GM21723 (cell line): ENCODE data around the gene MANEAL.

Experiments
- ATAC-seq: cut with Tn5 transposase; IDR thresholded peaks from one replicate; pipeline ENCODE4 v1.9.1; 2021; ENCODE audit warnings: mild to moderate bottlenecking, moderate library complexity; ENCODE audit not compliant: unreplicated experiment

Gene MANEAL

GRCh38 chr1:37824001-37824400 lies 30.4 kb downstream of the MANEAL start:
- ATAC-seq = no peak

- no peak for ATAC-seq
Observed at GRCh38 chr1:37825506-37825905, 31.9 kb downstream of the MANEAL start.

GRCh38 chr1:37828410-37829074 lies 34.9 kb downstream of the MANEAL start:
- ATAC-seq = no peak

GRCh38 chr1:37831109-37831508 lies 37.5 kb downstream of the MANEAL start:
- no peak for ATAC-seq

GRCh38 chr1:37831809-37832208 lies 38.2 kb downstream of the MANEAL start:
- ATAC-seq = no peak

GRCh38 chr1:37836788-37837187 lies 43.1 kb downstream of the MANEAL start:
- no peak for ATAC-seq

GRCh38 chr1:37839676-37840075 lies 46.0 kb downstream of the MANEAL start:
- ATAC-seq = no peak

GRCh38 chr1:37840711-37841110 lies 47.1 kb downstream of the MANEAL start:
- no peak for ATAC-seq

- no peak for ATAC-seq
Observed at GRCh38 chr1:37841652-37842051, 48.0 kb downstream of the MANEAL start.

- no peak for ATAC-seq
Observed at GRCh38 chr1:37844536-37844935, 50.9 kb downstream of the MANEAL start.

- ATAC-seq = no peak
Observed at GRCh38 chr1:37845049-37845646, 51.5 kb downstream of the MANEAL start.

- no peak for ATAC-seq
Observed at GRCh38 chr1:37845786-37846185, 52.1 kb downstream of the MANEAL start.

GRCh38 chr1:37846647-37847339 lies 53.1 kb downstream of the MANEAL start:
- ATAC-seq = no peak

- ATAC-seq = no peak
Observed at GRCh38 chr1:37849480-37849879, 55.8 kb downstream of the MANEAL start.

GRCh38 chr1:37850352-37850955 lies 56.8 kb downstream of the MANEAL start:
- ATAC-seq = no peak
